ENCODE results near the gene HGFAC.

DNA sequence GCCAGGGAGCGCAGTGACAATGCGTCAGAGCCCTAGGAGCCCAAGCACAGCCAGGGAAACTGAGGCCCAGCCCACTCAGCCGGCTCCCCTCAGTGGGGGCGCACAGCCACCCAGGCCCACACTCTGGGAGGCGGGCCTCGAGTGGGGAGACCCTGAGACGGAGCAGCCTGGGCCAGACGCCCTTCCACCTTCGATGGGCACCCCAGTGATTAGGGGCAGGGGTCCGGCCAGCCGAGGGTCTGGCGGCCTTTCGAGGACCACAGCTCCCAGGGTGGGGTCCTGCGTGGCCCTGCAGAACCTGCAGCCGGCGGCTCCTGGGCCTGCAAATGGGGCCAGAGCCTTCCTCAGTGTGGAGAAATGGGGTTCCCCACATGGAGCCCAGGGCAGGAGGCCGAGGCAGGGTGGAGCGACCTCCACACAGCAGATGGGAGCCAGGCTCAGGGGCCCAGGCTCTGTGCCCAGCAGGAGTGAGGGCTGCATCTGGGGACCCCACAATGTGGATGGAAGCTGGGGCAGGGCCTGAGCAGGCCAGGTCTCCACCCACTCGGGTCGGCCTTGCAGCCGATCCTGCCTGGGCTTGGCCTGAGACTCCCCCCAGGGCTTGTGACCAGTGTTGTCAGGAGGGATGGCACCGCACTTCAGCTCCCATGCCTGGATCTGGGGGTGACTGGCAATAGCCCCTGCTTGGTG lies 5.0 kb downstream of the HGFAC start:
- TF ChIP-seq CTCF (IDR thresholded peaks at IDR 0.05) (no peak), EP300 (IDR thresholded peaks at IDR 0.05) (no peak), POLR2AphosphoS5 (IDR thresholded peaks at IDR 0.05) (no peak), POLR2A (IDR thresholded peaks at IDR 0.05; ENCODE audit: low read depth) (no peak)
